HepG2 (cell line): ENCODE measurements around the gene MFNG. TPM values are rescaled to one million over a fixed set of nuclear protein-coding genes. Genes with fewer than 3 reads are reported as not detected.

Experiments
- FOXC1 ChIP-seq: sonication (generic); formaldehyde crosslinking; IDR thresholded peaks from 2 replicates; pipeline ENCODE4 v1.8.0; 2022; ENCODE audit warnings: mild to moderate bottlenecking, missing genetic modification reagents, borderline replicate concordance
- KDM6A ChIP-seq: IDR thresholded peaks from 2 replicates; pipeline ENCODE4 v1.6.1; 2016; ENCODE audit warnings: low read depth
- MAZ ChIP-seq, 2 experiments: sonication (generic) in 1 of 2; formaldehyde crosslinking in 1 of 2; IDR thresholded peaks; 2 replicates each; pipeline versions ENCODE4 v1.5.0 to v1.6.1; 2012 to 2020; ENCODE audit warnings: low read depth in 2 of 2, mild to moderate bottlenecking in 2 of 2, borderline replicate concordance in 1 of 2, improper control_type of control experiment in 1 of 2, low read length in 1 of 2, missing genetic modification reagents in 1 of 2, moderate library complexity in 1 of 2
- MBD4 ChIP-seq: IDR thresholded peaks from 2 replicates; pipeline ENCODE4 v1.6.1; 2012; ENCODE audit warnings: low read length, inconsistent platforms, borderline replicate concordance
- NR3C1 ChIP-seq: sonication (generic); formaldehyde crosslinking; IDR thresholded peaks from 2 replicates; pipeline ENCODE4 v1.4.0; 2020; ENCODE audit warnings: missing genetic modification reagents
- RFX1 ChIP-seq: fragments of 450-650 bp; IDR thresholded peaks from 2 replicates; pipeline ENCODE4 v1.6.1; 2017
- SAP130 ChIP-seq: IDR thresholded peaks from 2 replicates; pipeline ENCODE4 v1.6.1; 2016; ENCODE audit warnings: low read depth
- SKI ChIP-seq: fragments of 450-650 bp; IDR thresholded peaks from one replicate; pipeline ENCODE4 v1.6.1; 2018; ENCODE audit warnings: mild to moderate bottlenecking; ENCODE audit not compliant: partially characterized antibody
- SSRP1 ChIP-seq: IDR thresholded peaks from 2 replicates; pipeline ENCODE4 v1.6.1; 2016; ENCODE audit warnings: control low read depth
- ZFX ChIP-seq: sonication (generic); formaldehyde crosslinking; IDR thresholded peaks from 2 replicates; pipeline ENCODE4 v1.4.0; 2020; ENCODE audit warnings: mild to moderate bottlenecking, low read depth, missing genetic modification reagents, moderate library complexity
- ZNF136 ChIP-seq: sonication (generic); formaldehyde crosslinking; IDR thresholded peaks from 2 replicates; pipeline ENCODE4 v1.8.1; 2022; ENCODE audit warnings: low read depth, mild to moderate bottlenecking, moderate library complexity, missing genetic modification reagents
- ZNF205 ChIP-seq: IDR thresholded peaks from 2 replicates; pipeline ENCODE4 v1.6.1; 2018; ENCODE audit warnings: missing biosample characterization, missing genetic modification reagents
- ZNF572 ChIP-seq: sonication (generic); formaldehyde crosslinking; IDR thresholded peaks from 2 replicates; pipeline ENCODE4 v1.5.1; 2020; ENCODE audit warnings: mild to moderate bottlenecking, missing genetic modification reagents
- ZNF605 ChIP-seq: sonication (generic); formaldehyde crosslinking; IDR thresholded peaks from 2 replicates; pipeline ENCODE4 v1.8.0; 2022; ENCODE audit warnings: mild to moderate bottlenecking, missing genetic modification reagents
- ZNF646 ChIP-seq: sonication (generic); formaldehyde crosslinking; IDR thresholded peaks from 2 replicates; pipeline ENCODE4 v1.9.0; 2021; ENCODE audit warnings: mild to moderate bottlenecking, missing genetic modification reagents
- polyA plus RNA-seq, 8 experiments: library from polyadenylated mRNA; depleted of rRNA in 3 of 8; stranded (reverse) in 7 of 8; unstranded in 1 of 8; fragments of >200 nt; fragmentation: Illumina TruSeq in 4 of 8; extraction: Trizol in 4 of 8; gene quantifications; 2 replicates each; pipeline versions ENCODE4 v1.2.1 to v1.2.3, GENCODE V29; 2011 to 2016; ENCODE audit warnings: low read depth in 4 of 8, missing spikeins in 1 of 8, mixed read lengths in 1 of 8; ENCODE audit not compliant: insufficient read depth in 1 of 8
- total RNA-seq, 5 experiments: library from RNA; depleted of rRNA; stranded (reverse); fragments of >200 nt; fragmentation: Illumina TruSeq; extraction: Trizol; gene quantifications; 2 replicates each; pipeline ENCODE4 v1.2.3, GENCODE V29; 2016; ENCODE audit warnings: low read depth in 1 of 5
- TF ChIP-seq, protein P1 (sequence below), 2 experiments: IDR thresholded peaks; 2 replicates each; pipeline ENCODE4 v1.6.1; 2011 to 2012; ENCODE audit warnings: low read length in 2 of 2, borderline replicate concordance in 1 of 2, low read depth in 1 of 2, mild to moderate bottlenecking in 1 of 2, moderate library complexity in 1 of 2
- TF ChIP-seq, protein P2 (sequence below): sonication (generic); formaldehyde crosslinking; IDR thresholded peaks from 2 replicates; pipeline ENCODE4 v1.4.0; 2020; ENCODE audit warnings: missing genetic modification reagents

The MFNG gene
- total and polyA plus RNA-seq, 2 of the 13 experiments (the other 11 are each of a cell fraction or from before 2014, with no cell fraction given): 1.0 to 11.7 TPM

DNA sequence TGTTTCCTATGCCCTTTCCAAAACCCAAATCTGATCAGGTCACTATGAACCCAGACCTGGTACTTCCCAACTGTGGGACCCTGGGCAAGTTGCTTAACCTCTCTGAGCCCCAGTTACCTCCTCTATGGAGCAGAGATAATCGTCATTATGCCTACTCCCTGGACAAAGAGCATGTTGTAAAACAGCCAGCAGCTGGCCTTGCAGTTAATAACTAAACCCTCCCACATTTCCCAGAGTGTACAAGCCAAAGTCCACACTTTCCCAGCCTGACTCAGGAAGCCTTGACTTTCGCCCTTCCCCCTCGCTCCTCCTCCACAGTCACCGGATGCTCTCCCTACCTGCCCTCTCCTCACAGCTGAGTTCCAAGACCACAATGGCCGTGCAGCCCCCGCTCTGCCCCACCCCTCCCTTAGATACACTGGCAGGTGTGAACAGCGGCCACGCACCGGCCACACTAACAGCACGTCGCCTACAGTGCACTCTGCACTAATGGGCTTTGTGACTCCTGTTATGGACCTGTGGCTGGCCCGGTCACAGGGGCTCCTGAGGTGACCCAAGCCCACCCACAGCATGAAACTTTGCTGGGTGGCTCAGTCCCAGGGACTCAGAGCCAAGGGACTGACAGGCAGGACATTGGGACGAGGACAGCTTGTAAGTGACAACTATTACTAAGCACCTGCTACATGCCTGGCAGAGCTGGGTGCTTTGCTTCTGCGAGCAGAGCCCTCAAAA is 15.6 kb upstream of the MFNG start (continued):
- TF ChIP-seq, protein P1, sequence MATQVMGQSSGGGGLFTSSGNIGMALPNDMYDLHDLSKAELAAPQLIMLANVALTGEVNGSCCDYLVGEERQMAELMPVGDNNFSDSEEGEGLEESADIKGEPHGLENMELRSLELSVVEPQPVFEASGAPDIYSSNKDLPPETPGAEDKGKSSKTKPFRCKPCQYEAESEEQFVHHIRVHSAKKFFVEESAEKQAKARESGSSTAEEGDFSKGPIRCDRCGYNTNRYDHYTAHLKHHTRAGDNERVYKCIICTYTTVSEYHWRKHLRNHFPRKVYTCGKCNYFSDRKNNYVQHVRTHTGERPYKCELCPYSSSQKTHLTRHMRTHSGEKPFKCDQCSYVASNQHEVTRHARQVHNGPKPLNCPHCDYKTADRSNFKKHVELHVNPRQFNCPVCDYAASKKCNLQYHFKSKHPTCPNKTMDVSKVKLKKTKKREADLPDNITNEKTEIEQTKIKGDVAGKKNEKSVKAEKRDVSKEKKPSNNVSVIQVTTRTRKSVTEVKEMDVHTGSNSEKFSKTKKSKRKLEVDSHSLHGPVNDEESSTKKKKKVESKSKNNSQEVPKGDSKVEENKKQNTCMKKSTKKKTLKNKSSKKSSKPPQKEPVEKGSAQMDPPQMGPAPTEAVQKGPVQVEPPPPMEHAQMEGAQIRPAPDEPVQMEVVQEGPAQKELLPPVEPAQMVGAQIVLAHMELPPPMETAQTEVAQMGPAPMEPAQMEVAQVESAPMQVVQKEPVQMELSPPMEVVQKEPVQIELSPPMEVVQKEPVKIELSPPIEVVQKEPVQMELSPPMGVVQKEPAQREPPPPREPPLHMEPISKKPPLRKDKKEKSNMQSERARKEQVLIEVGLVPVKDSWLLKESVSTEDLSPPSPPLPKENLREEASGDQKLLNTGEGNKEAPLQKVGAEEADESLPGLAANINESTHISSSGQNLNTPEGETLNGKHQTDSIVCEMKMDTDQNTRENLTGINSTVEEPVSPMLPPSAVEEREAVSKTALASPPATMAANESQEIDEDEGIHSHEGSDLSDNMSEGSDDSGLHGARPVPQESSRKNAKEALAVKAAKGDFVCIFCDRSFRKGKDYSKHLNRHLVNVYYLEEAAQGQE (IDR thresholded peaks at IDR 0.05; ENCODE audit: borderline replicate concordance in 1 of 2, low read depth in 1 of 2, low read length in 2 of 2): peak in 1 of 2 experiments; percentile 15; a peak in 1 of 4 replicates
- TF ChIP-seq NR3C1: no peak
- TF ChIP-seq KDM6A (CRISPR knock-in tag): peak; percentile 99
- TF ChIP-seq MBD4: no peak
- no peak for TF ChIP-seq ZNF136
- peak; percentile 97 for TF ChIP-seq ZNF605 (CRISPR knock-in tag)
- TF ChIP-seq ZFX (CRISPR knock-in tag): no peak
- TF ChIP-seq, protein P2, sequence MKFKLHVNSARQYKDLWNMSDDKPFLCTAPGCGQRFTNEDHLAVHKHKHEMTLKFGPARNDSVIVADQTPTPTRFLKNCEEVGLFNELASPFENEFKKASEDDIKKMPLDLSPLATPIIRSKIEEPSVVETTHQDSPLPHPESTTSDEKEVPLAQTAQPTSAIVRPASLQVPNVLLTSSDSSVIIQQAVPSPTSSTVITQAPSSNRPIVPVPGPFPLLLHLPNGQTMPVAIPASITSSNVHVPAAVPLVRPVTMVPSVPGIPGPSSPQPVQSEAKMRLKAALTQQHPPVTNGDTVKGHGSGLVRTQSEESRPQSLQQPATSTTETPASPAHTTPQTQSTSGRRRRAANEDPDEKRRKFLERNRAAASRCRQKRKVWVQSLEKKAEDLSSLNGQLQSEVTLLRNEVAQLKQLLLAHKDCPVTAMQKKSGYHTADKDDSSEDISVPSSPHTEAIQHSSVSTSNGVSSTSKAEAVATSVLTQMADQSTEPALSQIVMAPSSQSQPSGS (CRISPR knock-in tag): no peak; the same call in 1 of the 2 replicates
- TF ChIP-seq SAP130: peak; percentile 97
- no peak for TF ChIP-seq RFX1
- TF ChIP-seq ZNF205 (CRISPR knock-in tag): peak; percentile 98
- TF ChIP-seq ZNF646: peak; percentile 51; the same call in 1 of the 2 replicates
- TF ChIP-seq SSRP1 (CRISPR knock-in tag): peak; percentile 74; the same call in 1 of the 2 replicates
- peak; percentile 89; the same call in 1 of the 2 replicates for TF ChIP-seq MAZ (IDR thresholded peaks at IDR 0.05; ENCODE audit: borderline replicate concordance, low read depth, low read length)
- TF ChIP-seq MAZ (CRISPR knock-in tag; IDR thresholded peaks at IDR 0.05; ENCODE audit: low read depth): peak; percentile 95
- peak; percentile 92 for TF ChIP-seq ZNF572
- TF ChIP-seq SKI: peak; percentile 44
- peak; percentile 79; the same call in 1 of the 2 replicates for TF ChIP-seq FOXC1 (CRISPR knock-in tag)
